Heart left ventricle (tissue), 16 donors: ENCODE results near the gene MEX3A. TPM values are rescaled to one million over a fixed set of nuclear protein-coding genes. Genes with fewer than 3 reads are reported as not detected.

Experiments
- ATAC-seq, 4 donors: fragments of 200-7000 bp; cut with Tn5 transposase; one replicate each; pipeline ENCODE4 v1.9.1; 2020 to 2022; ENCODE audit warnings: moderate library complexity in 4 of 4, mild to moderate bottlenecking in 3 of 4, moderate number of reproducible peaks in 1 of 4
- DNase-seq, 5 donors: peaks; one replicate each; pipeline ENCODE4 v3.0.0-alpha.2; 2020
- H3K27ac ChIP-seq, 12 donors: fragments of 200-600 bp; sonication (generic) in 4 of 12; one replicate each; pipeline versions ENCODE4 v1.5.0 to v1.8.0; 2016 to 2022; ENCODE audit warnings: mild to moderate bottlenecking in 2 of 12
- H3K27me3 ChIP-seq, 9 donors: fragments of 200-600 bp; sonication (generic) in 2 of 9; one replicate each; pipeline versions ENCODE4 v1.5.1 to v1.8.0; 2016 to 2022; ENCODE audit warnings: mild to moderate bottlenecking in 3 of 9
- H3K36me3 ChIP-seq, 9 donors: fragments of 200-600 bp; sonication (generic) in 2 of 9; one replicate each; pipeline versions ENCODE4 v1.5.0 to v1.8.0; 2018 to 2022; ENCODE audit warnings: mild to moderate bottlenecking in 2 of 9
- H3K4me1 ChIP-seq, 12 donors: fragments of 200-600 bp; sonication (generic) in 4 of 12; one replicate each; pipeline versions ENCODE4 v1.5.0 to v1.8.0; 2016 to 2022; ENCODE audit warnings: mild to moderate bottlenecking in 3 of 12
- H3K4me3 ChIP-seq, 12 donors: fragments of 200-600 bp; sonication (generic) in 4 of 12; one replicate each; pipeline versions ENCODE4 v1.5.0 to v1.8.0; 2017 to 2022; ENCODE audit warnings: mild to moderate bottlenecking in 9 of 12, moderate library complexity in 4 of 12
- H3K9me3 ChIP-seq, 12 donors: fragments of 200-600 bp; sonication (generic) in 4 of 12; one replicate each; pipeline versions ENCODE4 v1.5.0 to v1.8.0; 2016 to 2022; ENCODE audit warnings: mild to moderate bottlenecking in 1 of 12
- POLR2A ChIP-seq, 2 donors: fragments of 450-650 bp; IDR thresholded peaks; one replicate each; pipeline ENCODE4 v1.6.1; 2017; ENCODE audit warnings: antibody characterized with exemption in 2 of 2, mild to moderate bottlenecking in 2 of 2, moderate library complexity in 2 of 2
- WGBS, 4 donors: extraction: QIAGEN DNeasy Blood & Tissue Kit in 2 of 4; methylation state at CpG; one replicate each; pipeline versions ENCODE4 v1.1.5 to v1.1.7; 2013 to 2018; 5-methylcytosine and 5-hydroxymethylcytosine counted together
- intact Hi-C, 10 donors: fragments of 100-400 bp; cut with DNase I; formaldehyde crosslinking; loops; one replicate each; pipeline versions ENCODE4 v1.11.1 to v1.14.2; 2022
- long read RNA-seq, 3 donors: library from polyadenylated mRNA; unstranded; transcript quantifications; one replicate each; pipeline ENCODE4 v2.0.0, GENCODE V29; 2020 to 2021
- polyA plus RNA-seq, 2 donors: library from polyadenylated mRNA; stranded (reverse); fragments of 200-250 nt; gene quantifications; one replicate each; pipeline ENCODE4 v1.2.3, GENCODE V29; 2013
- total RNA-seq, 9 donors: library from RNA; depleted of rRNA in 2 of 9; stranded (reverse); fragments of >200 nt in 2 of 9; fragmentation: NEBNext Ultra II Directional in 3 of 9; extraction: Animal tissue kit (Norgen Biotek cat#: 25700) in 3 of 9; gene quantifications; one replicate each; pipeline versions ENCODE4 v1.1.0 to v1.2.4, GENCODE V29; 2016 to 2023
- TF ChIP-seq, protein P1 (sequence below), 12 donors: fragments of 200-600 bp; sonication (generic) in 4 of 12; IDR thresholded peaks; one replicate each; pipeline versions ENCODE4 v1.5.0 to v1.8.0; 2018 to 2022; ENCODE audit warnings: antibody characterized with exemption in 12 of 12, mild to moderate bottlenecking in 5 of 12
- donor health status: ischemic (EF 13 %, LVEDD 7.1; RV severe dilation, severe dysfunction).
- donor health status: healthy with polysubstance abuse.
- donor health status: DM: no; HTN: yes; CAD: no.
- donor health status: DM: no; HTN: no; CAD: no.
- donor health status: ischemic (EF 25% LVEDD 6.9; RV normal size, moderate dysfunction).
- donor health status: ischemic (EF 25% LVEDD 5.7; RV mildly dilated, moderate dysfunction).
- donor health status: healthy.
- donor health status: DM: yes; HTN: yes; CAD: no.
- donor health status: ischemic (EF 35%, LVEDD 5.7; RV mildly dilated, moderate dysfunction).
- donor health status: nonischemic (EF 11% LVEDD 7.7; RV severe dilation, severe dysfunction).
- donor health status: DM: yes; HTN: yes; CAD: no.
- donor health status: PGD.
- donor health status: ischemic (EF 29% LVEDD 5.4; RV normal size, mild dysfunction).
- donor health status: nonischemic (EF 23%, LVEDD 6.1; RV moderate dilation, normal function).

MEX3A gene, protein sequence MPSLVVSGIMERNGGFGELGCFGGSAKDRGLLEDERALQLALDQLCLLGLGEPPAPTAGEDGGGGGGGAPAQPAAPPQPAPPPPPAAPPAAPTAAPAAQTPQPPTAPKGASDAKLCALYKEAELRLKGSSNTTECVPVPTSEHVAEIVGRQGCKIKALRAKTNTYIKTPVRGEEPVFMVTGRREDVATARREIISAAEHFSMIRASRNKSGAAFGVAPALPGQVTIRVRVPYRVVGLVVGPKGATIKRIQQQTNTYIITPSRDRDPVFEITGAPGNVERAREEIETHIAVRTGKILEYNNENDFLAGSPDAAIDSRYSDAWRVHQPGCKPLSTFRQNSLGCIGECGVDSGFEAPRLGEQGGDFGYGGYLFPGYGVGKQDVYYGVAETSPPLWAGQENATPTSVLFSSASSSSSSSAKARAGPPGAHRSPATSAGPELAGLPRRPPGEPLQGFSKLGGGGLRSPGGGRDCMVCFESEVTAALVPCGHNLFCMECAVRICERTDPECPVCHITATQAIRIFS
- total RNA-seq, result under 1 TPM; 0.12 to 0.53 (median 0.32) TPM
- under 1 TPM; 0.15 to 0.42 TPM for polyA plus RNA-seq
- long read RNA-seq, donor 1, result 0 reads
- long read RNA-seq, donor 2, result 0 reads
- long read RNA-seq, donor 3, result 0 reads

DNA sequence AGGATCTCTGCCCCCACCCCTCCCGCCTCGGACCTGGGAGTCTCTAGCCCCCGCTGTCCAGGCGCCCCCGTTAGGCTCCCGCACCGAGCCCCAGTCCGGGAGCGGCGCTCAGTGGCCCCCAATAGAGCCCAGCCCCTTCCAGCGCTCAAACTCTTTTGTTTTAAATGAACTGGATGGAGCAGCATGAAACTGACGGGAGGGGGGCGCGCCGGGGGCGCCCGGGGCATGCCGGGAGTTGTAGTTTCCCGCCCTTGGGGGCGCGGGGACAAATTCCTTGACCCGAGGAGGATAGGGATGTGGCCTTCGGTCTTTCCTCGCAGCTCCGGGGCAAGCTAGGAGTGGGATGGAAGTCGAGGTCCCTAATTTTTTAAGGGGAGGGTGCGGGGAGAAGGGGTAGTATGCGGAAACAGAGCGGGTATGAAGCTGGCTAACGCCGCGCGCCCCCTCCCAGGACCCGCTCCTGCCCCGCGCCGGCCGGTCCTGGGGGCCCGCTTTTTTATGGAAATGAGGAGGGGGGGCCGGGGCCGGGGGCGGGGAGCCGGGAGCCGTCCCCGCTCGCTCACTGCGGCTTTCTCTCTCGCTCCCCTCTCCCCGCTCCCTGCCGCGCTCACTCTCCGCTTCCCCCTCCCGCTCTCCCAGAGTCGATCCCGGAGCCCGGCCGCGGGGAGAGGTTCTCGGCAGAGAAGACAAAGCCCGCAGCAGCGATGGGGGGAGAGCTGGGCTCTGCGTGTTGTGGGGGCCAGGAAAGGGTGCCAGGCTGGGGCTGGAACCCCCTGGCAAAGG, at the start of gene MEX3A:
Gene MEX3A (minus strand): TSS at position 157 of the 783 bp plus-strand sequence. CDS start 467 bp downstream, outside the sequence.
- H3K4me1 ChIP-seq, result peaks cover 0 to 36% (median 9%) of the 10 kb centered on the region in 12 donors
- peaks cover 0 to 11% (median 0%) of the 10 kb centered on the region in 9 donors for H3K27me3 ChIP-seq
- WGBS, 4 donors, result 0 to 1% (median 1%) methylated on average over 37 to 62 of the region's 62 CpGs
- no peaks in the 10 kb centered on the region for H3K36me3 ChIP-seq
- peak in 1 of 2 donors; percentile 33 for TF ChIP-seq POLR2A (IDR thresholded peaks at IDR 0.05)
- TF ChIP-seq, protein P1, sequence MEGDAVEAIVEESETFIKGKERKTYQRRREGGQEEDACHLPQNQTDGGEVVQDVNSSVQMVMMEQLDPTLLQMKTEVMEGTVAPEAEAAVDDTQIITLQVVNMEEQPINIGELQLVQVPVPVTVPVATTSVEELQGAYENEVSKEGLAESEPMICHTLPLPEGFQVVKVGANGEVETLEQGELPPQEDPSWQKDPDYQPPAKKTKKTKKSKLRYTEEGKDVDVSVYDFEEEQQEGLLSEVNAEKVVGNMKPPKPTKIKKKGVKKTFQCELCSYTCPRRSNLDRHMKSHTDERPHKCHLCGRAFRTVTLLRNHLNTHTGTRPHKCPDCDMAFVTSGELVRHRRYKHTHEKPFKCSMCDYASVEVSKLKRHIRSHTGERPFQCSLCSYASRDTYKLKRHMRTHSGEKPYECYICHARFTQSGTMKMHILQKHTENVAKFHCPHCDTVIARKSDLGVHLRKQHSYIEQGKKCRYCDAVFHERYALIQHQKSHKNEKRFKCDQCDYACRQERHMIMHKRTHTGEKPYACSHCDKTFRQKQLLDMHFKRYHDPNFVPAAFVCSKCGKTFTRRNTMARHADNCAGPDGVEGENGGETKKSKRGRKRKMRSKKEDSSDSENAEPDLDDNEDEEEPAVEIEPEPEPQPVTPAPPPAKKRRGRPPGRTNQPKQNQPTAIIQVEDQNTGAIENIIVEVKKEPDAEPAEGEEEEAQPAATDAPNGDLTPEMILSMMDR (IDR thresholded peaks at IDR 0.05), result no peak
- no peaks in the 10 kb centered on the region for H3K9me3 ChIP-seq
- intact Hi-C loops, result no loop called here
- peak within 1 kb of the TSS; percentile 58 to 98 (median 88) for H3K4me3 ChIP-seq
- peak; percentile 75 to 84 (median 81) for DNase-seq
- H3K27ac ChIP-seq, result peak within 1 kb of the TSS in 10 of 12 donors; percentile 13 to 78 (median 44)
- peak; percentile 43 to 86 (median 82) for ATAC-seq

- Histone ChIP-seq H3K27ac (peak overlapping the region; percentile 95 to 100 (median 98)), H3K27me3 (no peaks in the 10 kb centered on the region), H3K4me1 (peaks cover 35 to 63% (median 56%) of the 10 kb centered on the region in 12 donors), H3K9me3 (no peaks in the 10 kb centered on the region), H3K4me3 (peak overlapping the region in 1 of 12 donors; percentile 40), H3K36me3 (peaks cover 3 to 64% (median 52%) of the 10 kb centered on the region in 9 donors)
- no peak for DNase-seq
- WGBS, 4 donors, result 70 to 81% (median 74%) methylated on average over 6 of the region's 6 CpGs
- TF ChIP-seq POLR2A (IDR thresholded peaks at IDR 0.05), result no peak
- TF ChIP-seq, protein P1 (IDR thresholded peaks at IDR 0.05), result peak in 1 of 12 donors; percentile 33
- intact Hi-C loops, result loop anchor here in 9 of 10 donors (1.0 to 2.0 kb wide), 3 partner anchors 34 to 38 kb away; no protein-coding TSS in a partner anchor
- no peak for ATAC-seq
These were observed 48.3 kb upstream of the MEX3A start for GRCh38 chr1:156130578-156130942.

- no peaks in the 10 kb centered on the region for H3K9me3 ChIP-seq
- H3K4me3 ChIP-seq, result peak overlapping the region in 10 of 12 donors; percentile 7 to 40 (median 30)
- peak in 1 of 2 donors; percentile 40 for TF ChIP-seq POLR2A (IDR thresholded peaks at IDR 0.05)
- TF ChIP-seq, protein P1 (IDR thresholded peaks at IDR 0.05), result peak; percentile 92 to 99 (median 99)
- H3K36me3 ChIP-seq, result peaks cover 2 to 57% (median 46%) of the 10 kb centered on the region in 9 donors
- DNase-seq (peak; percentile 83 to 92 (median 86)), ATAC-seq (peak; percentile 63 to 69 (median 64))
- intact Hi-C loops, result loop anchor here (1.0 to 10.0 kb wide), 4 partner anchors 33 to 375 kb away; partner anchors contain the start of gene MEF2D (in 1 of the 10)
- H3K27me3 ChIP-seq, result no peaks in the 10 kb centered on the region
- H3K4me1 ChIP-seq, result peaks cover 42 to 69% (median 62%) of the 10 kb centered on the region in 12 donors
- H3K27ac ChIP-seq, result peak overlapping the region; percentile 95 to 100 (median 98)
- WGBS, 4 donors, result 28 to 32% (median 29%) methylated on average over 6 to 7 of the region's 7 CpGs
These were observed 47.7 kb upstream of the MEX3A start for GRCh38 chr1:156129687-156130577.
